Colon (tissue), 2 donors: ENCODE measurements around the gene MYH11.

Experiments
- FAIRE-seq: peaks from 2 replicates; lab custom pipeline; 2012; peaks lifted over from hg19 to GRCh38; lab: Jason Lieb, UNC
- donor health status: control.
- donor health status: control.

The MYH11 gene

DNA sequence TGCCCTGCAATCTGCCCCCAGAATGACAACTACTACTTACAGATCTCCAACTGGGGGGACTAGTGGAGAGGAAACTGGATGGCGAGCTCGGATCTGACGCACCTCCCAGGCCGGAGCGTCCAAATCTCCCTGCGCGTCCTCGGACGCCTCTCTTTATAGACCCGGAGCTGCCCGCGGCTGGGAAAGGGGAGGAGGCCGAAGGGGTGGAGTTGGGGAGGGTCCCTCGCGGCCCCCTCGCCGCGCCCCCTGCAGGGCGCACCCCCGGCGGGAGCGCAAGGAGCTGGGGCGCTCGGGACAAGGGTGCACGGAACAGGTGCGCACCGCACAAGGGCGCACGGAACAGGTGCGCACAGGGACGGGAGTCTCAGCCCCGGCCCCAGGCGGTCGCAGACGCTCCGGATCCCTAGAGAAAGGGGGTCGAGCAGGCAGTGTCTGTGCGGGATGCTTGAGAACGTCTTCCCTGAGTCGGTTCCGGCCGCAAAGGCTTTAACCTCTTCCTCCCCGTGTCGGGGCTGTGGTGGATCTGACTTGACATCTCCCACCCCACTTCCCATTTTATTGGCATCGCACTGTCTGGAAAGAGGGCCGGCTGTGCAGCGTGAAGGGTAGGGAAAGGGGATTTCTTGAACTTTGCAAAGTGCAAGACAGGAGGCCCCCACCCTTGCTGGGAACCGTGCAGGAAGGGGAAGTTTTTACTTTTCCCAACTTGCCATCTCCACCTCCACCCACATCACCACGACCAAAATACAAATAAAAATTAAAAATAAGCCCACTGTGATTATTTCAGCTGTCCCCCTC is at the start of gene MYH11:
MYH11 (minus strand) TSS at position 128 of the 798 bp plus-strand sequence. CDS start 18,776 bp downstream, outside the sequence.
- FAIRE-seq: no peak

GRCh38 chr16:15906439-15906838 is 49.6 kb upstream of the MYH11 start:
- no peak for FAIRE-seq

DNA sequence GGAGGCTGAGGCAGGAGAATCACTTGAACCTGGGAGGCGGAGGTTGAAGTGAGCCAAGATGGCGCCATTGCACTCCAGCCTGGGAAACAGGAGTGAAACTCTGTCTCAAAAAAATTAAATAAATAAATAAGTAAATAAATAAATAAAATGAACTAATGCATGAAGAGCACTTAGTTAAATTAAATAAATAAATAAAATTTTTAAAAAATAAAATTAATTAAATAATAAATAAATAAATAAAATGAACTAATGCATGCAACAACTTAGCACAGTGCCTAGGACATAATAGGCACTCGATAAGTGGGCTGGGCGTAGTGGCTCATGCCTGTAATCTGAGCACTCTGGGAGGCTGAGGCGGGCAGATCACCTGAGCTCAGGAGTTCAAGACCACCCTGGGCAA is 47.1 kb upstream of the MYH11 start:
- FAIRE-seq: no peak

DNA sequence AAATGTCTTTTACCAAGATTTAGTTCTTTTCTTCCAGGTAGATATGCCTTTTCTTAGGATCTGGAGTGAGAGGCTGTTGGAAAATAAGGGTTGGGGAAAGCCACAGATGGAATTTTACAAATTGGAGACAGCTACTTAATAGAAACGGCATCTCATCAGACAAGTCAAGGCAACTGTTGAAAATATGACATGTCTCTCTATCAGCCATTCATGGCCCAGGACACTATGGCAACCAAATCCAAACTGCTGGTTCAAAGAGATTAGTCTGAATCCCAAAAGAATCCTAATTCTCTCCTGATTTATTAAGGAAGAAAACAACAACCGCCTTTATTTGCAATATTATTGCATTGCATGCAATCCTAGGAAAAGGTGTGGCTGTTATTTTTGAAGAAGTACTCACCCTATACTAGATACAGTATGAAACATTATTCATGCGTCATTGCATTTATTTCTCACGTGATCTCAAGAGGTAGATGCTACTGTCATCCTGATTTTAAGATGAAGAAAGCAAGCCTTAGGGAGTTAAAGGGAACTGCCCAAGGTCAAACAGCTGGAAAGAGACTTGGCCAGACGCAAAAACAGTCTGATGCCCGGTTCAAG is 44.2 kb upstream of the MYH11 start:
- FAIRE-seq: no peak

DNA sequence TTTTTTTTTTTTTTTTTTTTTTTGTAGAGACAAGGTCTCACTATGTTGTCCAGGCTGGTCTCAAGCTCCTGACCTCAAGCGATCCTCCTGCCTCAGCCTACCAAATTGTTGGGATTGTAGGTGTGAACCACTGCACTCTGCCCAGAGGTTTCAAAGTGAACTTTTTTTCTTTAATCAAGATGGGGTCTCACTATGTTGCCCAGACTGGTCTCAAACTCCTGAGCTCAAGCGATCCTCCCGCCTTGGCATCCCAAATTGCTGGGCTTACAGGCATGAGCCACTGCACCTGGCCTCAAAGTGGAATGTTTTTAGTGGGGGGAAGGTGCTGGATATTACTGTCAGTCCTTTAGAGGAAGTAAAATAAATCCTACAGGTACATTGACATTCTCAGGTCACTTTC is 43.5 kb upstream of the MYH11 start:
- no peak for FAIRE-seq

- FAIRE-seq: no peak
Measured at GRCh38 chr16:15899538-15900100, 42.8 kb upstream of the MYH11 start.

DNA sequence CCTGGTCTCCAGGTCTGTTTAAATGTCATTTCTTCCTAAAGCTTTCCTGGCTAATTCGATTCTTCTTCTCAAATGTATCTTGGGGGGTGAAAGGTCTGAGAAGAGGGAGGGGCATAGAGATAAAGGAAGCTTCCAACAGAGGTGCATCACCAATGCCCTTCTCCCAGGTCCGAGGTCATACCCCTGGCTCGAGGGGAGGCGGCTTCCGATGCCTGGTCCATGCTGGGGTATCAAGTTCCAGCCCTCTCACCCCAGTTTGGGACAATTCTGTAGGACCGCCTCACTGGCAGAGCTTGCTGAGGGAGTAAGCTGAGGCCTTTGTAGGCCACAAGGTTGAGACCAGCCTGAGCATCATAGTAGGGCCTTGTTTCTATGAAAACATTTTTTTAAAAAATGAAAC is 41.8 kb upstream of the MYH11 start:
- FAIRE-seq: no peak

DNA sequence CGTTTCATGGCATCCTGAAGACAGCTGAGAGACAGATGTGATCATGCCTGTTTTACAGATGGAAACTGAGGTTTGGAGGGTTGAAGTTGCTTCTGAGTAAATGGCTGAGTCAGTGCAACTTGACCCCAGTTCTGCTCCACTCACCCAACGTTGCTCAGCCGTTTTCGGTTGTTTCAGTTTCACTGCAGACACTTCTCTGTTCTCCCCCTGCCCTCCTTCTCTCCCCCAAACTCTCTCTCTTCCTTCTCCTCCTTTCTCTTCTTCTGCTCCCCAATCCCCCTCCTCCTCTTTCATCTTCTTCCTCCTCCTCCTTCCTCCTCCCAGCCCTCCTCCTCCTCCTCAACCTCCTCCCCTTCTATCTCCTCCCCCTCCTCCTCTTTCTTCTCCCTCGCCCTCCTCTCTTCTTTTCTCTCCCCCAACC is 41.0 kb upstream of the MYH11 start:
- FAIRE-seq: no peak

GRCh38 chr16:15897121-15897780 is 40.4 kb upstream of the MYH11 start:
- no peak for FAIRE-seq

GRCh38 chr16:15894571-15895374 is 37.9 kb upstream of the MYH11 start:
- FAIRE-seq: no peak

DNA sequence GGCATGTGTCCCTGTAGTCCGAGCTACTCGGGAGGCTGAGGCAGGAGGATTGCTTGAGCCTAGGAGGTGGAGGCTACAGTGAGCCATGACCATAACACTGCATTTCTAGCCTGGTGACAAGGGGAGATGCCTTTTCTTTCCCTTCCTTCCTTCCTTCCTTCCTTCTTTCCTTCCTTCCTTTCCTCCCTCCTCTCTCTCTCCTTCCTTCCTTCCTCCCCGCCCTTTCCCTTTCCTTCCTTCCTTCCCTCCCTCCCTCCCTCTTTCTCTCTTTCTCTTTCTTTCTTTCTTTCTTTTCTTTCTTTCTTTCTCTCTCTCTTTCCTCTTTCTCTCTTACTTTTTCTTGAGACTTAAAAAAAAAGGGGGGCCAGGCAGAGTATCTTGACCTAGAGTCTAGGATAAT is 34.7 kb upstream of the MYH11 start:
- FAIRE-seq: no peak

DNA sequence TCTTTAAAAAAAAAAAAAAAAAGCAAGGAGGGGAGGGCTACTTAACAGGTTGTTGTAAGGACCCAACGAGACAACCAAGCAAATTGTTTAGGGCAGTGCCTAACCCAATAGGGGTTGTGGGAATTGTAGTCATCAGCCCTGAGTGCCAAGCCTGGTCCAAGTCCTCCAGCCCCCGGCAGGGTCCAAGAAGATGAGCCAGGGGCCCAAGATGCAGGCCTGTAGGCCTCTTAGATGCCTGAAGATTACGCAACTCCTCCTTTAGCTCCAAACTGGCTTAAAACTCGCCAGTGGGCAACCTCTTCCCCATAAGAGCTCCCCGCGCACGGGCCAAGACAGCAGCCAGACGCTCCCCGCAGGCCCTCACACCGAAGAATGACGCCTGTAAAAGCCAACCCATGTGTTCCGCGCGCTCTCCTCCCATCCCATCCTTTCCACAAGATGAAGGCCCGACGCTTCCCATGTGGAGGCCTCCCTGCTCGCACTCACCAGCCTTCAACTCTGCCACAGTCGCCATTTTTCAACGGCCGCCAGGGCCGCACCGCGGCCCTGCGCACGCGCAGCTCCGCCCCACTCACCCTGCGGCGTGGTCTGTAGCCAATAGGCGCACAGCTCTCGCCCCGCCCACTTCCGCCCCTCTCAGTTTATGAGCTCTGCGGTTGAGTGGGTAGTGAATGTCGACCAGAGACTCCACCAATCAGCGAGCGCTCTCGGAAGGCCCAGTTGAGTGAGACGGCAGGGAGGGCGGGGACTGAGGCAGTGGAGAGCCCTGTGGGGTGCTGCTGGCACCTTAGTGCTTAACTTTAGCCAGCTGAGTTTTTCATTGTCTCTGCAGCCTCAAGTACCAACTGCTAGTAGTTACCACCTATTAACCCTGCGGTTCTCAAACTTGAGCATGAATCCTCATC is 31.5 kb upstream of the MYH11 start, which contains the start of gene CEP20:
CEP20 (minus strand) TSS at position 532 of the 905 bp plus-strand sequence; CDS start at position 514, 18 bp downstream.
- FAIRE-seq: no peak

DNA sequence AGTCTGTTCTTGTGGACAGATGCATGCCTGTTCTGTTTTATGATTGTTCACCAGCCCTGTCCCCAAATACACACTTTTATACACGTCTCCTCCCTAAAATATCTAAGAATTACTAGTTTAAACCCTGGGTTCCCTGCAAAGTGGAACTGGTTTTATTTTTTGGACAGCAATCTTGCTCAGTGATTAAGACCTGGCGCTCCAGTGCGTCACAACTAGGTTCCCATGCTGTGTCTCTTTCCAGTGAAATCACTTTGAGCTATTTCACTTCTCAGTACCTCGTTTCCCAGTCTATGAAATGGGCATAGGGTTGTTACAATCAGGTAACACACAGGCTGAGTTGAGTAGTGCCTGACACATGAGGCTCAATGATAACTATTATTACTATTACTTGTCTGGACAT is 30.5 kb upstream of the MYH11 start:
- no peak for FAIRE-seq

DNA sequence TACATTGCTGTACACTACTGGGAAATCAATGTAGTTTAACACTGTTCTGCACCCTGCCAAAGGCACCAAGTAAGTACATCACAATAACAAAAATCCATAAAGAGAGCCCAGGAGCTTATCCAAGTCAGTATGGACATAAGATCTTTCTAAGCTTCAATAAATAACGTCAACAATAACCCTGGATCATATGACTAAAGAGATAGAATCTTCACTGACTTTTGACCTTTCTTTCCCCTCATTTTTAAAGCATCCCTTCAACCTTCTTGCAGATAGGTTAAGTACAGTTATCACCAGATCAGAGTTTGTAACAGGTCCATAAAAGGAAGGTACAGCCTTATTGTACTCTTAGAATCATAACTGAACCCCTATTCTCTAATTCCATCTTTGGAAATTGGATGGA is 29.2 kb upstream of the MYH11 start:
- FAIRE-seq: no peak

- no peak for FAIRE-seq
Measured at GRCh38 chr16:15885560-15886001, 28.8 kb upstream of the MYH11 start.

DNA sequence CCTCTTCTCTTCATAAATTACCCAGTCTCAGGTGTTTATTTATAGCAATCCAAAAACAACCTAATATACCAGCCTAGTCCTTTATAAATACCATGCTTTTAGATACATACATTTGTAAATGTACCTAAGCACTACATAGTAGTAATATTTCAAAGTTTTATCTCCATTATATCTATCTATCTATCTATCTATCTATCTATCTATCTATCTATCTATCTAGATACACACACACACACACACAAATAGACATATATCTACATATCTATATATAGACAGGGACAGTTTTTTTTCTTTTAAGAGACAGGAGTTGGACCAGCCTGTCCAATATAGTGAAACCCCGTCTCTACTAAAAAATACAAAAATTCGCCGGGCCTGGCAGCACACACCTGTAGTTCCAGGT is 25.7 kb upstream of the MYH11 start:
- FAIRE-seq: no peak

GRCh38 chr16:15881794-15882379 is 25.1 kb upstream of the MYH11 start:
- FAIRE-seq: no peak

DNA sequence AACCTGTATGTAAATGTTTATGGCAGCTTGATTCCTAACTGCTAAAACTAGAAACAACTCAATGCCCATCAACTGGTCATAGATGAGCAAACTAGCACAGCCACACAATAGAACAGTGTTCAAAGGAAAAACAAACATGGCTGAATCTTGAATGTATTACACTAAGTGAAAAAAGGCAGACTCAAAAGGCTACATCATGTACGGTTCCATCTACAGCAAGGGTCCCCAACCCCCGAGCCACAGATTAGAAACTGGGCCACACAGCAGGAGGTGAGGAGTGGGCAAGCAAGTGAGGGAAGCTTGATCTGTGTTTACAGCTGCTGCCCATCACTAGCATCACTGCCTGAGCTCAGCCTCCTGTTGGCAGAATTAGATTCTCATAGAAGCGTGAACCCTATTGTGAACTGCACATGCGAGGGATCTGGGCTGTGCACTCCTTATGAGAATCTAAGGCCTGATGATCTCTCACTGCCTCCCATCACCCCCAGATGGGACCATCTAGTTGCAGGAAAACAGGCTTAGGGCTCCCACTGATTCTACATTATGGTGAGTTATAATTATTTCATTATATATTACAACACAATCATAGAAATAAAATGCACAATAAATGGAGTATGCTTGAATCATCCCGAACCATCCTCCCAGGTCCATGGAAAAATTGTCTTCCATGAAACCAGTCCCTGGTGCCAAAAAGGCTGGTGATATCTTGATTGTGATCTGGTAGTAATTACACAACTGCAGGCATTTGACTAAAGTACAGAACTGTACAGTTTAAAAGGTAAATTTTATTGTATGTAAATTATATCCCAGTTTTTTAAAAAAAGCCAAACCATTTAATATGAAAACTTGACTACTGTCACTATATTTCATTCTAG is 23.8 kb upstream of the MYH11 start:
- no peak for FAIRE-seq

DNA sequence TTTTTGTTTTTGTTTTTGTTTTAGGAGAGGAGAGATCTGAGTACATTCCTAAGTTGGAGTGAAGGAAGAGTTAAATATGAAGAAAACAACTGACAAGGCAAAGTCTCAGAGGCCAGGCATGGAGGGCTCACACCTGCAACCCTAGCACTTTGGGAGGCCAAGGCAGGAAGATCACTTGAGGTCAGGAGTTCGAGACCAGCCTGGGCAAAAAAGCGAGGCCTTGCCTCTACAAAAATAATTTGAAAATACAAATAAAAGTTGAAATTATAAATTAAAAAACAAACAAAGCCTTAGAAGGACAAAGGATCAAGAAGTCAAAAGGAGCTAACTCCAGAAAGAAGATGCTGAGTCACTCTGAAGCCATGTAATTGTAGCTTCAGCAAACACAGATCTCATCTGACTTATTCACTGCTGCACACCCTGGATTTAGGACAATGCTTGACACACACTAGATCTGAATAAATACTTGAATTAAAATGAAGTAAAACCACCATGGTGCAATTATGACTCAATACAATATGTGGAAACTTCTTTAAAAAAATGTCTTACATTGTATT is 22.5 kb upstream of the MYH11 start:
- no peak for FAIRE-seq
